NCI-H2029 (cell line): ENCODE results near the gene DDX1.

Source experiments
- DNase-seq: peaks from one replicate; lab custom pipeline; 2025; lab: John Stamatoyannopoulos, UW

Gene DDX1

DNA sequence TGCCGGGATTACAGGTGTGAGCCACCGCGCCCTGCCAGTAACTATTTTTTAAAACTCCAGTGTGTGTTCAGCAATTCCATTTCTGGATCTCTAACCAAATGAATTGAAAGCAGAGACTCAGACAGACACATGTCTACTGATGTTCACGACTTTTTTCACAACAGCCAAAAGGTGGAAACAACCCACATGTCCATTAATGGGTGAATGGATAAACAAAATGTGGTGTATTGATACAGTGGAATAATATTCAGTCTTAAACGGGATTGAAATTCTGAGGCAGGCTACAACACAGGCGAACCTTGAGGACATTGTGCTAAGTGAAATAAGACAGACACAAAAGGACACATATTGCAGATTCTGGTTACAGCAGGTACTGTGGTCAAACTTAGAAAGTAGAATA, 55.0 kb downstream of the DDX1 start:
- no peak for DNase-seq

DNA sequence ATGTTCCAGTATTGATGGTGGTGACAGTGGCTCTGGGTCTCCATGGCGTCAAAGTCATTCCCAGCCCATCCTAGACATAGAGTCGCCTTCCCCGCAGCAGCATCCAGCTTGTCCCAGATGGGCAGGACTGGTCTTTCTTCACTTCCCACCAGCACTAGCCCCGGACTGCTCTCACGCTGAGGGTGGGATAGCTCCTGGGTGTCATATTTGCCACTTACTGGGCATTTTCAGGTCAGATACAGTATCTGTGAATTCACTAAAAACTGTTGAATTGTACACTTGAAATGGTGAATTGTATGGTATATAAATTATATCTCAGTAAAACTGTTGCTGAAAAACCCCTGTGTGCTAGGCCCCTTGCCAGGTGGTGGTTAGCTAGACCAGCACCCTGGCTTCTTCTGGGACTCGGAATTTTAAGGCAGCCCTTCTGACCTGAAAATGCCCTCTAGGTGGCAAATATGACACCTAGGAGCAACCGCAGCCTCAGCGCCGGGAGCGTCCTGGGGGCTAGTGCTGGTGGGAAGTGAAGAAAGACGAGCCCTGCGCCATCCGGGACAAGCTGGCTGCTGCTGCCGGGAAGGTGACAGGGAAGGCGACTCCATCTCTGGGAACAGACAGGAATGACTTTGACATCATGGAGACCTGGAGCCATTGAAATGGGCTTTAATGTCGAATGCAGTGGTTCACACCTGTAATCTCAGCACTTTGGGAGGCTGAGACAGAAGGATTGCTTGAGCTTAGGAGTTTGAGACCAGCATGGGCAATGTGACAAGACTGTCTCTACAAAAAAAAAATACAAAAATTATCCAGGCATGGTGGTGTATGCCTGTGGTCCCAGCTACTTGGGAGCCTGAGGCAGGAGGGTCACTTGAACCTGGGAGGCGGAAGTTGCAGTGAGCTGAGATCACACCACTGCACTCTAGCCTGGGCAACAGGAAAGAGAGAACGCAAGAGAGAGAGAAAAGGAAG, 56.2 kb downstream of the DDX1 start:
- DNase-seq, result no peak

DNA sequence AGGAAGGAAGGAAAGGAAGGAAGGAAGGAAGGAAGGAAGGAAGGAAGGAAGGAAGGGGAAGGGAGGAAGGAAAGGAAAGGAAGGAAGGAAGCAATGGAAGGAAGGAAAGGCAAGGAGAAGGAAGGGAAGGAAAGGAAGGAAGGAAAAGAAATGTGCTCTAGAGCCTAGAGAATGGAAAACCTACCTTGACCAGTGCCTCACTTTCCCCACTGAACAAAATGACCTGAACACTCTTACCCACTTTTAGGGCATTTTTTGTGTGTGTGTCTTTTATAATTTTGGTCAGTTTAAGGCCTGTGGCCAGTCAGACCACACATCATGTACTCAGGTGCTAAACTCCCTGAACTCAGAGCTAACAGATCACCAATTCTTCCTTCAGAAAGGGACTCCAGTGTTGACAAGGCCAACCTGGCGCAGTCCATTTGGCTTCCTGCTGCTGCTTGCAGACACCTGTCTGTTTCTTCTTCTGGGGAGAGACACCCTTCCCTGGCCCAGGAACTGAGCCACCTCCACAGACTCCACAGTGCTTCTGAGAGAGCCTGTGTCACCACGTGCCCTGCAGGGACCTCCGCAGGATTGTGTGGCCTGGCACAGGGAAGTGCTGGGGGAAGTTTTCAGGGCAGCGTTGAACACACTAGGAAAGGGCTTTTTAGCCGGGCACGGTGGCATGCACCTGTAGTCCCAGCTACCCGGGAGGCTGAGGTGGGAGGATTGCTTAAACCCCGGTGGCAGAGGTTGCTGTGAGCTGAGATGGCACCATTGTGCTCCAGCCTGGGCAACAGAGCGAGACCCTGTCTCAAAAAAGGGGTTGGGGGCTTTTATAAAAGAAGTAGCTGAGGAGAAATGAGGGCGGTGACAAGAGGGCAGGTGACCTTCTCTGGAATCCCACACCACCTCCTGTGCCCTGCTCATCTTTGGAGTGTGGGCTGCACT, 57.2 kb downstream of the DDX1 start:
- no peak for DNase-seq

DNA sequence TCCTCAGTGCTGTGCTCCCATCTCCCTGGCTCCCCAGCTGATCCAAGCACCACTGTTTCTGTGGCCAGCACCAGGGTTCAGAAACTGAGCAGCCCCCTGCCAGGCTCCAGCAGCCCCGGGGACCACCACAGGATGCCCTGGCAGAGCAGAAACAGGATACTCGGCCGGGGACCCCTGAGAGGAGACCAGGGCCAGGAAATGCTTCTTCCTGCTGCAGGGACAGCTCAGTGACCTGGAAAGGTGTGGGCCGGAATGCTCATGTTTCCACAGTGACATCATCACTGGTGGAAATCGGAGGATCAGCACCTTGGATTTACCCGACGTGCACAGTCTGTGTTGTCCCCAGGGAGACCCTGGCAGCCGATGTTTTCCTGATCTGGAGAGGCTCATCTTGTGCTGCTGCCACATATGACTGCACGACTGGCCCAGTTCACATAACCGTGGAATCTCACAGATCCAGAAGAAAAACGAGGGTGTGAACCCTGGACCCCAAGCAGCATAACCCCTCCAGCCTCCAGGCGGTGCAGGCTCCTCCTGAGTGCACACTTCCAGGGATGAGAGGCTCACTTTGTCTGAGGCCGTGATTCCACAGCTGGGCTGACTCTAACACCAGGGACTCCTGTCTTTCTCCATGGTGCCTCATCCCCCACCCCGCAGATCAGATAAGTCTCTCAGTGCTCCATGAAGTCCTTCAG, 58.0 kb downstream of the DDX1 start:
- DNase-seq, result no peak

DNA sequence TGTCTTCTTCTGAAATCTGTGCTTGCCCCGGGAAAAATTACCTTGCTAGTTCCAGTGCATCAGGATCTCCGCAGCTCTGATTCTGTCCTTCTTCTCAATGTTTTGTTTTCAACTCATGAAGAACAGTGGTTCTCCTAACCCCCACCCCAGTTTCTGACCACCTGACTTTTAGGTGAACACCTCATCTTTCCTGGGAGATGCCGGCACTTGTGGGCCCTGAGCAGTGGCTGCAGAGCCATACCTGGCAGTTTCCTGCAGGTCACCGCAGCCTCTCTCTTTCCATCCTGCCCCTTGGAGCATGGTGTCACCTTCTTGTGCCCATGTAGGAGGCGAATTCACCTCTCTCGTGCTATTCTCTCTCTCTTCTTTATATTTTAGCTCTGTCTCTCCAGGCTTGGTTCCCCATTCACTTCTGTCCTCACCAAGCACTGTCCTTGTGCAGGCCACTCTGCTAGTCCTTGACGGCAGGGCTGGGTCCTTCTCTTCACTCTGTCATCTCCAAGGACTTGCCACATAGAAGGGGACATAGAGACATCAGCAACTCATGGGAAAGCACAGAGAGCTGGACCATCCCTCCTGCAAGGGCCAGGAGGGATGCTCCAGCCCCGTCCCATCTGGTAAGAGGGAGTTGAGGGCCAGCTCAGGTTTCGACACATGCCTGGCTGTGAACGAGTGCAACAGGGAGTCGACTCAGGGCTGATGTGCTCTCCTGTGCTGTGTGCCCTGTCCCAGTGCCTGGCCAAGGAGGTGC, 59.1 kb downstream of the DDX1 start:
- DNase-seq, result no peak

DNA sequence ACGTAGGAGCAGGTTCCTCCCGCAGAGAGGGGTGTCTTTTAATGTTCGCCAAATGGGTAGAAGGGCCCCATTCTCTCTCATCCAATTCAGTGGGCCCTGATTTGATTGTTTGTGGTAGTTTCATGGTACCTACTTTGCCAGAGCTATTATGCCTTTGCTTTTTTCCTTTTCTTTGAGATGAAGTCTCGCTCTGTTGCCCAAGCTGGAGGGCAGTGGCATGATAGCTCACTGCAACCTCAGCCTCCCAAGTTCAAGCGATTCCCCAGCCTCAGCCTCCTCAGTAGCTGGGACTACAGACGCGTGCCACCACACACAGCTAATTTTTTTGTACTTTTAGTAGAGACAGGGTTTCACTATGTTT, 59.7 kb downstream of the DDX1 start:
- no peak for DNase-seq

DNA sequence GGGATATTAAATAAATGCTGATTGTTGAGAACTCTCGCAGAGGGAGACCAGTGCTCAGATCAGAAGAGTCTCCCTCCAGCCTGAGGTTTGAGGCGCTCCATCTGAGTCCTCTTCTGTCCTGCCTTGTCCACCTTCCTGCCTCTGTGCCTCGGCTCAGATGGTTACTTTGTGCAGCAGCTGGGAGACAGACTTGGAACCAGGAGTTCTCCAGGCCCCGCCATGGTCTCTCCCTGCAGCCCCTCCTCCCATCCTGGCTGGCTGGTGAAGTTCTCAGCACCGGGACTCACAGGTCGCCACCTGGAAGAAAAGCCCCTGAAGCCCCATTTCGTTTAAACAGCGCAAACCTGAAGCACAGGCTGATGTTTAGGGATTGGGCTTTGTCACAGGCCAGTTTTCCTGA, 60.6 kb downstream of the DDX1 start:
- DNase-seq, result no peak

DNA sequence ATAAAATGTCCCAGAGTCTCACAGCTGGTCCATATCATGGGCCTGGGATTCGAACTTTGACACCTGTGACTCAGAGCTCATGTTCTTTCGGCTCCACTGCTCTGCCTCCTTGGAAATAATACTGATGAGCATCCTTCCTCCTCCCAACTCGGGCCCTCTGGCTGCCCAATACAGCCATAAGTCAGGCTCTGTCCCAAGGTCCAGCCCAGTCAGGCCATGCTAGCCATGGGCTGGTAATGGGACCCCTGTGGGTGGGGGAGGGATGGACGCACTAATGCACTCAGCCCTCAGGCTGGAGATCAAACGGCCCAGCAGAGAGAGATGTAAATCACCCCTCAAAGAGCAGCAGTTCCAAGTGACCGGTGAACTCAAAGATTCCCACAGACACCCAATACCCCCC, 61.1 kb downstream of the DDX1 start:
- no peak for DNase-seq

DNA sequence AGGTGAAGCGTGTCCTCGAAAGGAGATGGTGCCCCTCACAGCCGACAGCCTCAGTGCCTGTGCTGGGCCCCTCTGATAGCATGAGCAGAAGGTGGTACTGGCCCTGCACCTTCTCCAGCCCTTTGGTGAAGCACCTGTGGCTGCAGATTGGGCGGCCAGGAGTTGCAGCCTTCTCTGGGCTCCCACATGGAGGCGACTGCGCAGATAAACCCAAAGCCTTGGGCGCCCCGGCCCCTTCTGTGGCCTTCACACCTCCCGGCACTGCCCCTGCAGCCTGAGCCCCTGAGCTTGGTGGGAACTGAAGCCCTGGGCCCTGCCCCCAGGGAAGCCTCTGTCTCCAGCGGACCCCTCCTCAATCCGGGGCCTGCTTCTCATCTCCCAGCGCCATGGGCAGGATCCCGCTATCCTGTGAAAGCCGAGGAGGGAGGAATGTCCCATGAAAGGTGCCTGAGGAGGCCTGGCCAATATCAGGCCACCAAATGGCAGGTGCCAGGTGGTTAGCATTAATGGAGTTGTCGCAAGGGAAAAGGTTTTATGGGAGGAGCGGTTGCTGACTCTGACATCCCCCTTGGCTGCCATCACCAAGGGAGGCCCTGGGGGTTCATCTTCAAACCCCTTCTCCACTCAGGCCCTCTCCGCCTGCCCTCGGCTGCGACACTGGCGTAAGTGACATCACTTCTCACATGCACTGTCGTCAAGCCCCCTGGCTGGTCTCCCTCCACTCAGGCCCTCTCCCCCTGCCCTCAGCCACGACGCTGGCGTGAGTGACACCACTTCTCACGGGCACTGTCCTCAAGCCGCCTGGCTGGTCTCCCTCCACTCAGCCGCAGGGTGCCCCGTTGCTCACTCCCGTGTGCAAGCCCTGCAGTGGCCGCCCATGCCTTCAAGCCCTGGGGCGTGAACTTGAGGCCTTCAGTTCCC, 62.4 kb downstream of the DDX1 start:
- DNase-seq, result no peak

DNA sequence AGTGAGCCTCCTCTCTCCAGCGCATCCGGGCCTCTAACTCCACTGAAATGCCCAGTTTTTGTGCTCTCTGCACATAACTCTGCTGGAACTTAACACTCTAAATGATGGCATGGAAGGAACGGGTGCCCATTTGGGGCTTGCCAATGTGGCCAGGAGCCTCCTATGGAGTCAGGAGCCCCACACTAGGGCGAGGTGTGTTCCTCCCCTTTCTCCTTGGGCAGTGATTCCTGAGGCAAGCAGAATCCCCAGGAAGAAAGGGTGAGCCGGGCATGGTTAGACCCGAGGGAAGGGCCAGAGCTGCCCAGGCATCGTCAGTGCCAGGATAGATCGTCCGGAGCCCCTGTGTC, 63.0 kb downstream of the DDX1 start:
- DNase-seq, result no peak

DNA sequence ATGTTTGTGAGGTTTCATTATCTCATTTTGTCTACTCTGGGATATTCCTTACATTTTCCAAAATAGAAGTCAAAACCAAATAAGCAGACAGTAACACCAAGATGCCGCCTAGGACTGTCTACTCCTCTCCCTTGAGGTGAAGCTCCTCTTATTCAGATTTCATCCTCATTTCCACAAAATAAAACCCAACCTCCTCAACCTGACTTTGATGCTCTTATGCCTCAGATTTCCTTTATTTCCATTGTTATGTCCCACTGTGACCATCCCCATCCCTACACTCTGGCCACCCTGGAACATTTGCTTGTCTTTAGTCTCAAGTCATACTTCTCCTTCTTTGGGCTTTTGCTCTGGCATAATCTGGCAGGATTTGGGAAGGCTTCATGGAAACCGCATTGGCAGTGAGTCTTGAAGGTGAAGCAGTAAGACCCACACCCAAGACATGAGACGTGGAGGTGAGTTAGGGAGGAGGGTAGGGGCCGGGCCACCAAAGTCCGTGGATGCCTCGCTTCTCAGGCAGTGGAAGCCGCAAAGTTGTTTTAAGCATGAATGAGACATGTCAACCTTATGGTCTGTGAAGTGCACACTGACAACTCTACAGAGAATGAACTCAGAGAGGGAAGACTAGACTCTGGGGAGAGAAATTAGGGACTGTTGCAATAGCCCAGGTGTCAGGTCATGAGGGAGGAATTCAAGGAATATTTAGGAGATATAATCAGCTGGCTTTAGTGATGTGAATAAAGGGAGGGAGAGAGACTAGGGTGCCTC, 63.6 kb downstream of the DDX1 start:
- no peak for DNase-seq

DNA sequence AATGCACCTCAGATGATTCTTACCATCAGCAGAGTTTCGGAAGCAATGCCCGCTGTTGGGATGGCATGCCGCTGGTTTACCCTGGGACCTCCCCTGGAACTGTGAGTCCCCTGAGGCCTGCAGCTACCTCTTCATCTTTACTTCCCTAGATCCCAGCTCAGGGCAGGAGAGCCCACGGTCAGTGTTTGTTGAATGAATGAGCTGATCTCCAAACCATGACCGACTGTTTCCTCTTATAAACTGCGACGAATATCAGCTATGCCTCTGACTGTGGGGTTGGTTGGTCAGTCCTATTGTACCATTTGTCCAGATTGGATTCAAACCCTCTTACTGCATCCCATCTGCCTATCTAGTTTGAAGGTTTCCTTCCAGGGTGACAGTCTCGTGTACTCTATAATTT, 64.4 kb downstream of the DDX1 start:
- no peak for DNase-seq

DNA sequence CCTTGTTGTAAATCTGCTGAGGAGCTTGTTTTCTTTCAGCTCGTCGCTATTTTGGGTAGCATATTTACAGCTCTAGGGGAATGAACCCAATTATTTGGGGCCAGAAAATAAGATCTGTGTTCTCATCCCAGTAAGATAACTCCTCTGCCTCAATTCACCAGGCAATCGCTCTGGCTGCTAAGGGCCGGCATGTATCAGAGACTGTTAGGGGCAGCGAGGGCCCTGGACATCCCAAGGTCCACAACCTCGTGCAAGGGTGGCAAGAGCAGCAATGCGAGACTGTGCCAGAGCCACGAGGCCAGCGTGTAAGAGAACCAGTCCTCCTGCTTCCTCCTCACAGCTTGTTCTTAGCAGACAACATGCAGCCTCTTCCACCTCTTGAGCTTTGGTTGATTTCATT, 66.1 kb downstream of the DDX1 start:
- DNase-seq, result no peak

DNA sequence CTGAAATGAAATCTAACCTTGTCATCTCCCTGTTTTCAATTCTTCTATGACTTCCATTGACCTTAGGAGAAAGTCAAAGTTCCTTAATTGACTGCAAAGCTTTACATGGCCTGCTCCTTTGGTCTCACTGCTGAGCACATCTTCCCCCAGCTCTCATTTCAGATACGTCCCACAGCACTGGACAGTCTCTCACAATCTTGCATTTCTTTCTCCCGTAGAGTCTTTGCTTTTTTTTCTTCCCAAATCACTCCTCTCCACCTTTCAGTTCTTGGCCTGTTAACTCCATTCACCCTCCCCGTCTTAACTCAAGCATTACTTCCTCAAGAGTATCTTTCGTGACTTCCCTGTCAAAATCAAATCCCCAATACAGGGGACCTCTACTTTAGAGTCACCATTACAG, 67.2 kb downstream of the DDX1 start:
- no peak for DNase-seq

DNA sequence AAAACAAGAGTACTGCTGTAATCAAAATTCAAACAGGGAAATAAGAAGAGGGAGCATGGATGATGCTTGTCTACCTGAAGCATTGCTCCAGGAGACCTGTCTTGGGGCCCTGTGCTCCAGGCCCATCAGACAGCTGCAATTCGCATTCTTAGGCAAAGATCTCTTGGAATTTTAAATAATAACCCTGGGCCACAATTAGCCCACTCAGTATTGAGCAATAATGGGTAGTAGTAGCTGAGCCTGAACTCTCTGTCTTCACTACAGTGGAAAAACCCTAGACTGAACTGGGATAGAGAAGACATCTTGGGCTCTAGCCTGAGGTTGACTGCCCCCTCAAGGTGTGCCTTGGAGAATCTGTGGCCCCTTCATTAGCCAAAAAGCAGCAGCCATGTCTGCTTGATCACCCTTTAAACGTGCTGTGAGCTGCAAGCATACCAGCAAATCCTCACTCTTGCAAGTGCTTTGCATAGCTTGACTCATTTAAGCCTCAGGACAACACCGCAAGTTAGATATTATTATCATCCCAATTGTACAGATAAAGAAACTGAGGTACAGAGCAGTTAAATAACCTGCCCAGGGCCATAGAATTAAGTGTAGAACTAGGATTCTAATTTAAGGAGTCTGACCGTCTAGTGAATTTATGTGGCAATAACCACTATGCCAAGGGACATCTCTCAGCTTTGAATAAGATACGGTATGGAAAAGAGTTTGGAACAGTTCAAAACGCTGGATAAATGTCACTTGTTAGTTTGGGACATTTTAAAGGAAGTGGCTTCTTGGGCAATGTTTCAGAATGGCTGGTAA, 69.0 kb downstream of the DDX1 start:
- DNase-seq, result no peak

DNA sequence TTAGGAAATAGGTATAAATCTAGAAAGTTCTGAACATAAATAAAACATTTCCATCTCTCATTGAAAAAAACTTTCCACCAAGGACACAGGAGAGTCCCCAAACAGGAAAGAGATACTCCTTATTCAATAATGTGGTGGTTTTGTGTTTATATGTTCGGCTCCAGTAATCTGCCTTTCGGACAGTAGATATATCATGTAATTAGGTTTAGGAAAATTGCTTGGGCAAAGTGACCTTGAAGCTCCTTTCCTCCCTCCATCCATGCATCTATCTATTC, 69.6 kb downstream of the DDX1 start:
- DNase-seq, result no peak

DNA sequence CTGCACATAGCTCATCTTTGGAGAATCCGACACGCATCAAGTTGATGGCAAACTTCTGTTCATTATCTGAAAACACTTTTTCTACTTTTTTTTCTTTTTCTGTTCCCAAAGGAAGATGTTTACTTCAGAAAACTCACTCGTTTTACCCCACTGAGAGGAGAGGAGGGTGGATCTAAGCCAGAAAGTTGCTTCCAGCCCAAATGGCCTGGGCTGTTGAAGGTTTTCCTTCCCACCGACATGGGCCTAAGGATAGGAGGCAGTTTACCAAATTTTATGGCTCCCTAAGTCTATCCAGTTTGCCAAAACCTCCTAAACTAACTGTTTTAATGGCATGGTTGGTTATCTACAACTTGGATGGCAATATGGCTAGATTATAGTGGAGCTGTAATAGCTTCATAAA, 70.4 kb downstream of the DDX1 start:
- DNase-seq, result no peak

DNA sequence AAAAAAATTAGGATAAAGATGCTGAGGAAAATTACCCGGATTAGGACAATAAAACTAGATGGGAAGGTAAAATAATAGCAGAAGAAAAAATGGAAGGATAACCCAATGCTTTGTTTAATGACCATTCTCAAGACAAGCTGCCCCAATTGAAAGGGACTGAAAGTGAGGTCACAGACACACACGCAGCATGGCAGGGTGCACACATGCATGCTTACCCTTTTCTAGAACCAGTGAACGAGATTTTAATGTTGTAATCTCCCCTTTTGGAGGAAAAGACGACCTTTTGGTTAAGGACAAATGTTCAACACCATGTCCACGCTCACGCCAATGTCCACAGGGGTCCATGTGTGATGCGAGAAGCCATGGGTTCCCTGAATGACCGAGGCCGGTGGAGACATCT, 70.9 kb downstream of the DDX1 start:
- DNase-seq, result no peak

DNA sequence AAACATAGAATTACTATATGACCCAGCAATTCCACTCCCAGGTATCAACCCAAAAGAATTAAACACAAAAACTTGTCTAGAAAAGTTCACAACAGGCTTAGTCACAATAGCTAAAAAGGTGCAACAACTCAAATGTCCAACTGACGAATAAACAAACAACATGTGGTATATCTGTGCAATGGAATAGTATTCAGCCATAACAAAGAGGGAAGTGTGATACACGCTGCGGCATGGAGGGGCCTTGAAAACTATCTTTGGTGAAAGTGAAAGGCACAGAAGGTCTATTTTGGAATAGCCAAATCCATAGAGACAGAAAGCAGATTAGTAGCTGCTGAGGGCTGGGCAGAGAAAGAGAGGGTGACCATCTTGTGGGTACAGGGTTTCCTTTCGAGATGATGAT, 72.1 kb downstream of the DDX1 start:
- DNase-seq, result no peak
